ENCODE data around the gene DNAJC24. TPM values are rescaled to one million over a fixed set of nuclear protein-coding genes. Genes with fewer than 3 reads are reported as not detected.

Gene DNAJC24
- total RNA-seq, 3 donors from 2014 or later: 15.2 to 24.6 (median 23.4) TPM

DNA sequence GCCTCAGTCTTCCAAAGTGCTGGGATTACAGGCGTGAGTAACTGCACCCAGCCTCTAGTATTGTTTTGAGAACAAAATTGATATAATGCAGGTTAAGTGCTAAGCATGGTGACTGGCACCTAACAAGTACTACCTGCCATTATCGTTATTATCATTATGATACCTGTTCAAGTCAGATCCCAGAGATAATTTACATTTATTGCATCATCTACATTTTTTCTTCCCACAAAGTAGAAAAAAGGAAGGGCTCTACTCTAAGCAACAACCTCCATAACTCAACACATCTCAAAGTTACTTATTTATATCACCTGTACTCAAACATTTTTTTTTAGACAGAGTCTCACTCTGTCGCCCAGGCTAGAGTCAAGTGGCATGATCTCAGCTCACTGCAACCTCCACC, 42.2 kb upstream of the DNAJC24 start:
- no peaks in the 10 kb centered on the region for H3K4me1 ChIP-seq
- no peaks in the 10 kb centered on the region for H3K27me3 ChIP-seq
- H3K27ac ChIP-seq: no peak overlapping the region
- intact Hi-C loops (cut with DNase I; ENCODE audit: low total_unique reads): no loop called here
- no peaks in the 10 kb centered on the region for H3K36me3 ChIP-seq
- TF ChIP-seq POLR2AphosphoS5 (IDR thresholded peaks at IDR 0.05) (no peak), POLR2A (IDR thresholded peaks at IDR 0.05) (no peak), CTCF (IDR thresholded peaks at IDR 0.05) (no peak)
- no peak for DNase-seq (ENCODE audit: low spot score in 2 of 2)
- no peak overlapping the region for H3K4me3 ChIP-seq
- no peaks in the 10 kb centered on the region for H3K9me3 ChIP-seq

DNA sequence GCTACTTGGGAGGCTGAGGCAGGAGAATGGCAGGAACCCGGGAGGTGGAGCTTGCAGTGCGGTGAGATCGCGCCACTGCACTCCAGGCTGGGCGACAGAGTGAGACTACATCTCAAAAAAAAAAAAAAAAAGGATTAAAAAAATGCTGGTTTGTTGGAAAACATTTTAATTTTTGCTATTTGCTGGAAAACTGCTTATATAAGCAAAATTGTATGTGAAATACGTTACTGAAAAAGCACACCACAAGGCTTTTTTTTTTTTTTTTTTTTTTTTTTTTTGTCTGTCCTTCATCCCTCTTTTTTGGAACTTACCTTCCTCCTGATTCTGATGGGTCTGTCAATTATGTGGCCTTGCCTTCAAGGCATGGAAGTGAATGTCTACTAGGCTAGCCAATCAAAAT, 41.0 kb upstream of the DNAJC24 start:
- Histone ChIP-seq H3K36me3 (no peaks in the 10 kb centered on the region), H3K9me3 (no peaks in the 10 kb centered on the region), H3K4me1 (no peaks in the 10 kb centered on the region), H3K4me3 (no peak overlapping the region), H3K27ac (no peak overlapping the region), H3K27me3 (no peaks in the 10 kb centered on the region)
- intact Hi-C loops (cut with DNase I; ENCODE audit: low total_unique reads): no loop called here
- TF ChIP-seq POLR2AphosphoS5 (IDR thresholded peaks at IDR 0.05): no peak
- no peak for TF ChIP-seq POLR2A (IDR thresholded peaks at IDR 0.05)
- no peak for TF ChIP-seq CTCF (IDR thresholded peaks at IDR 0.05)
- no peak for DNase-seq (ENCODE audit: low spot score in 2 of 2)

- H3K27ac ChIP-seq: no peak overlapping the region
- H3K27me3 ChIP-seq: no peaks in the 10 kb centered on the region
- no peak for TF ChIP-seq CTCF (IDR thresholded peaks at IDR 0.05)
- no peak for TF ChIP-seq POLR2A (IDR thresholded peaks at IDR 0.05)
- no peak for TF ChIP-seq POLR2AphosphoS5 (IDR thresholded peaks at IDR 0.05)
- no peak for DNase-seq (ENCODE audit: low spot score in 2 of 2)
- peaks cover 0 to 8% of the 10 kb centered on the region in 2 donors for H3K9me3 ChIP-seq
- H3K4me3 ChIP-seq: no peak overlapping the region
- no peaks in the 10 kb centered on the region for H3K4me1 ChIP-seq
- intact Hi-C loops (cut with DNase I; ENCODE audit: low total_unique reads): no loop called here
- no peaks in the 10 kb centered on the region for H3K36me3 ChIP-seq
Measured at GRCh38 chr11:31337806-31338205, 31.9 kb upstream of the DNAJC24 start.

- no peak for TF ChIP-seq CTCF (IDR thresholded peaks at IDR 0.05)
- no peak for TF ChIP-seq POLR2A (IDR thresholded peaks at IDR 0.05)
- TF ChIP-seq POLR2AphosphoS5 (IDR thresholded peaks at IDR 0.05): no peak
- Histone ChIP-seq H3K27ac (no peak overlapping the region), H3K27me3 (no peaks in the 10 kb centered on the region), H3K9me3 (no peaks in the 10 kb centered on the region), H3K4me3 (no peak overlapping the region), H3K36me3 (no peaks in the 10 kb centered on the region), H3K4me1 (no peaks in the 10 kb centered on the region)
- DNase-seq (ENCODE audit: low spot score in 2 of 2): no peak
- intact Hi-C loops (cut with DNase I; ENCODE audit: low total_unique reads): no loop called here
Measured at GRCh38 chr11:31340903-31341572, 28.6 kb upstream of the DNAJC24 start.

DNA sequence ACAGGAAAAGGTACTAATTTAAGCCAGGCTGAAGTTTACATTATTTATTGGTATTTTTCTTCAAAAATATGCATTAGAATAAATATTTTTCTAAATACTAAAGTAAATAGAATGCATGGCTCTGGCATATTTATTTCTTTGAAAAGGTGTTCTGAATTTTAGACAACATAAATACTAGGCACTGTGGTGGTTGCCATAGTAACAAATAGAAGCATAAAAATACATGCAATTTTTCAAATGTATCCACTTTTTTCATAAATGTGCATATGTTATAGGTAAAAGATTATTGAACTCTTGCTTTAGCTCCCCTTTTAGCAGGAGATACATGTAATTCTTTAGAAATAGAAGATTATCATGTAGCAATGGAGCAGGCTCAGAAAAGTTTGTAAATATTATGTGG, 18.5 kb upstream of the DNAJC24 start:
- no peak for DNase-seq (ENCODE audit: low spot score in 2 of 2)
- TF ChIP-seq POLR2AphosphoS5 (IDR thresholded peaks at IDR 0.05): no peak
- TF ChIP-seq POLR2A (IDR thresholded peaks at IDR 0.05): no peak
- no peak for TF ChIP-seq CTCF (IDR thresholded peaks at IDR 0.05)
- H3K4me3 ChIP-seq: no peak overlapping the region
- intact Hi-C loops (cut with DNase I; ENCODE audit: low total_unique reads): no loop called here
- no peaks in the 10 kb centered on the region for H3K9me3 ChIP-seq
- H3K27ac ChIP-seq: no peak overlapping the region
- no peaks in the 10 kb centered on the region for H3K4me1 ChIP-seq
- H3K36me3 ChIP-seq: no peaks in the 10 kb centered on the region
- no peaks in the 10 kb centered on the region for H3K27me3 ChIP-seq
